HG02885 (cell line): ENCODE data around the gene RETN.
A peak's percentile ranks its signal among the peaks of the same experiment; 100 is the strongest.

Experiments used
- ATAC-seq: cut with Tn5 transposase; IDR thresholded peaks from one replicate; pipeline ENCODE4 v1.9.1; 2021; ENCODE audit warnings: mild to moderate bottlenecking; ENCODE audit not compliant: unreplicated experiment, poor library complexity

RETN gene

DNA sequence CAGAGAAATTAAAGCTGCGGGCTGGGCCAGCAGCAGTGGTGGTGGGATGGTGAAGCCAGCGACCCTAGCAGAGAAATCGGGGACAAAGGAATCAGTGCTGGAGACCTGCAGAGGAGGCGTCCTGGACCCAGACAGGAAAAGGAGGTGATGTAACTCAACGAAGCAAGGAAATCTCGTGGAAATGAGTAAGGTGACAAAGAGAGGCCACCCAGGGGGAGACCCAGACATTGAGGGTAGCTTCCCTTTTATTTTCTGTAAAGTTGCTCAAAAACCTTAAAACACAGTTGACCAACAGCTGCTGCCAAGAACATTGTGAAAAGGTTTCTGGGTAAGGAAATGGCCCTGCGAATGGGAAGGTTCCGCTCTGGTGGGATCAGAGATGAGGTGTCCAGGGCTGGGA lies 13.3 kb upstream of the RETN start:
- no peak for ATAC-seq

DNA sequence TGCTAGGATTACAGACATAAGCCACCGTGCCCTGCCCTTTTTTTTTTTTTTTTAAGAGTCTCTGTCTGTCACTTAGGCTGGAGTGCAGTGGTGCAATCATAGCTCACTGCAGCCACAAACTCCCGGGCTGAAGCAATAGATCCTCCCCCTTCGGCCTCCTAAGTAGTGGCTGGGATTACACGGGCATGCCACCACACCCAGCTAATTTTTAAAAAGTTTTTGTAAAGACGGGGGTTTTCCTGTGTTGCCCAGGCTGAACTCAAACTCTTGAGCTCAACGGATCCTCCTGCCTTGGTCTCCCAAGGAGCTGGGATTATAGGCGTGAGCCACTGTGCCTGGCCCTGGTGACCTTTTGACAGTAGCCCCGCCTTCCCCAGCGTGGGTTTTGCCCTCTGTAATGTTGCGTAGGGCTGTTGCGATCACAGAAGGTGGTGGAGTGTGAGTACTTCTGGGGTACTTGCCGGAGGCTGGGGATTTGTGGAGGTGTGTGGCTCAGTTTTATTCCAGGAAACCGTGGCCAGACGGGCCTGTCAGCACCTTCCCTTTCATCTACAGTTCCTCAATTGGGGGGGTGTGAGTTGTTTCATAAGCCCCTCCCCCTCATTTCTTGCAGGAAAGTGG lies 11.6 kb upstream of the RETN start:
- no peak for ATAC-seq

DNA sequence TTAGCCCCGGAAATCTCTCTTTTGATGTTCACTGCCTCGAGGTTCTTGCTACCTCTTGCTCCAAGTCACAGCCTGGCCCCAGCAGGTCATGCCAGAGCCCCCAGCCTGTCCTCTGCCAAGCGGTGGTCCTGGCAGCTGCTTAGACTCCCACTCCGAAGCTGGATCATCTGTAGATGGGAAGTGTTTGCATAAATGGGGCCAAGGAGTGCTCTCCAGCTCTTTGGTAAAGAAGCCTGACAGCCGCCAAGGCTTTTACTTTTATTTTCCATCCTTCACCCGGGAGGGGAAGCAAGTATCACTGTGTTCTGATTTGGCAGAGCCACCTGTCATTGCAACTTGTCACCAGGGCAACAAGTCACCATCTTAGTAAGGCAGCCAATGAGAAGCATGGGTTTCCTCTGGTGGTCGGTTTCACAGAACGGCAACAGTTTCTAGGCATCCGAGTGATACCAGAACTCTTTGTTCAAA lies 10.6 kb upstream of the RETN start:
- no peak for ATAC-seq

DNA sequence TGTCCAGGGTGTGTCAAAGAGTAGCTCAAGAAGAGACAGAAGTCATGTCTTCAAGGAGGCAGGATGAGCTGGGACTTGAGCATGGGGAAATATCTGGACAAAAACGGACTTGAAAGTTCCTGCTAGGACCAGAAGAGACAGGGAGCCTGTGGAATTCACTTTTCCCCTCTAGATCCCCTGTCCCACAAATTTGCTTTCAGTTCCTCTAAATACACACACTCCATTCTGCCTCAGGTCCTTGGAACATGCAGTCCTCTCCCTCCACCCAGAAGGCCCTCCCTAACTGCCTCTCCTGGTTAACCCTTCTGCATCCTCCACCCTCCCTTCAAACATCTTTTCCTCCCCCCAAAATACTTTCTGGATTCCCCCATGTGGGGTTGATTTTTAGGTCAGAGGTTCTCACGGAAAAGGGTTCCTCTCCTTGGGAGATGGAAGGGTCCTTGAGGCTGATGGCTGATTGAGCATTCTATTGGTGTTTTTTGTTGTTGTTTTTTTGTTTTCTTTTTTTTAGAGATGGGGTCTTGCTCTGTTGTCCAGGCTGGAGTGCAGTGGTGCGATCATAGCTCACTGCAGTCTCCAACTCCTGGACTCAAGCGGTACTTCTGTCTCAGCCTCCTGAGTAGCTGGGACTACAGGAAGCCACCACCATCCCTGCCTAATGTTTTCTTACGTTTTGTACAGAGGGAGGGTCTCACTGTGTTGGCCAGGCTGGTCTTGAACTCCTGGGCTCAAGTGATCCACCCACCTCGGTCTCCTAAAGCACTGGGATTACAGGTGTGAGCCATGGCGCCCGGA lies 6.9 kb upstream of the RETN start:
- ATAC-seq, result no peak

DNA sequence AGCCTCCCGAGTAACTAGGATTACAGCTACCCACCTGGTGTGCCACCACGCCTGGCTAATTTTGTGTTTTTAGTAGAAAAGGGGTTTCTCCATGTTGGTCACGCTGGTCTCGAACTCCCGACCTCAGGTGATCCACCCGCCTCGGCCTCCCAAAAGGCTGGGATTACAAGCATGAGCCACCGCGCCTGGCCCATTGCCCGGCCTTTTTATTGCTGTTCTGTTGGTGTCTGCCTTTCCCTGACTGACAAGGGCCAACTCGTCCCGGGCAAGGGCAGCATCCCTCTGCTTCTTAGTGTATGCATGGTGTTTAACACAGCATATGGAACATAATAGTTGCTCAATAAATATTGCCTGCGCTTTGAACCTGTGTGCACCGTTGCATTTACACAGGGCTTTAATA lies 6.2 kb upstream of the RETN start:
- no peak for ATAC-seq

DNA sequence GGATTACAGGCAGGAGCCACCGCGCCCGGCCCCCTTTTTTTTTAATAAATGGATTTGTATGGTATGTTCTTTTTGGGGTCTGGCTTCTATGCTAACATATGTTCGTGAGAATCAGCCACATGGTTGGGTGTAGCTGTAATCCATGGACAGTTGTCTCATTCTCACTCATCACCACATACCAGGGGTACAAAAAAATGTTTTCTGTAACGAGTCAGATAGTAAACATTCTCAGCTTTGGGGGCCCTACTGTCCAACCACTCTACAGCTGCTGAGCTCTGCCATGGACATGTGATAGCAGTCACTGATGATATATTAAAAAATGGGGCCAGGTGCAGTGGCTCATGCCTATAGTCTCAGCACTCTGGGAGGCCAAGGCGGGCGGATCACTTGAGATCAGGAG lies 5.1 kb upstream of the RETN start:
- ATAC-seq, result no peak

DNA sequence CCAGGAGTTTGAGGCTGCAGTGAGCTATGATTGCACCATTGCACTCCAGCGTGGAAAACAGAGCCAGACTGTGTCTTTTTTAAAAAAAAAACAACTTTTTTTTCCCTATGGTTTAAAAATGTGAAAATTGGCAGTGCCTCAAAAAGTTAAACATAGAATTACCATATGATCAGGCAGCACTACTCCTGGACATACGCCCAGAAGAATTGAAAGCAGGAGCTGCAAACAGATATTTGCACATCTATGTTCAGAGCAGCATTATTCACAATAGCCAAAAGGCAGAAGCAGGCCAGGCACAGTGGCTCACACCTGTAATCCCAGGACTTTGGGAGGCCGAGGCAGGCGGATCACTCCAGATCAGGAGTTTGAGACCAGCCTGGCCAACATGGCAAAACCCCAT lies 3.8 kb upstream of the RETN start:
- no peak for ATAC-seq

DNA sequence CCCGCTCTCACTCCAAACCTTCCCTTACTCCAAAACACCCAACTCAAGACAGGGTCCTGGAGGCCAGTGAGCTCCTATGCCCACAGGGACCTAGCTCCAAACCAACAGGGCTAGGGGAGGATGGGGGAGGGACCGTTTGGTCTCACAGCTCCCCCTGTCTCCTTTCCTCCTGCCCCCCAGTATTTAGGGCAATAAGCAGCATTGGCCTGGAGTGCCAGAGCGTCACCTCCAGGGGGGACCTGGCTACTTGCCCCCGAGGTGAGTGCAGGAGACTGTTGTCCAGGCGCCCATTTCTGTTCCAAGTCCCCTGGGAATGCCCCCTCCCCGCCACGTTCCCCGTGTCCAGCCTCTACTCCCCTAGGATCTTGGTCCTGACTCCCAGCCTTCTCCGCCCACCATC lies 792 bp downstream of the RETN start:
- no peak for ATAC-seq

DNA sequence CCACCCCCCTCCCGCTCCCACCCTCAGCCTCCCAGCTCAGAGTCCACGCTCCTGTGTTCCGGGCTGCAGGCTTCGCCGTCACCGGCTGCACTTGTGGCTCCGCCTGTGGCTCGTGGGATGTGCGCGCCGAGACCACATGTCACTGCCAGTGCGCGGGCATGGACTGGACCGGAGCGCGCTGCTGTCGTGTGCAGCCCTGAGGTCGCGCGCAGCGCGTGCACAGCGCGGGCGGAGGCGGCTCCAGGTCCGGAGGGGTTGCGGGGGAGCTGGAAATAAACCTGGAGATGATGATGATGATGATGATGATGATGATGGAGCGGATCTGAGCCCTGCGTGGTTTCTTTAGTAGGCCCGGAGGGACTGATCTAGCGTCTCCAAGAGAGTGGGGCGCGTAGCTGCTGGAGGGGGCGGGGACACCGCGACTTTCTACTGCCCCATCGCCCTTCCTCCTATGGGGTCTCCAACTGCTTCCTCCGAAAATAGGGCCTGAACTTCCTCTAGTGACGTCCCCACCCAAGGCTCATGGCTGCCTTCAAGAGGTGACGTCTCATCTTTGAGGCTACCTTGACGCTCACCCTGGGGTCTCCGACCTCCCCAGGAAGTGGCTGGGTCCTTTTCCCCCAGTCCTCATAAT lies 1.4 kb downstream of the RETN start:
- no peak for ATAC-seq

DNA sequence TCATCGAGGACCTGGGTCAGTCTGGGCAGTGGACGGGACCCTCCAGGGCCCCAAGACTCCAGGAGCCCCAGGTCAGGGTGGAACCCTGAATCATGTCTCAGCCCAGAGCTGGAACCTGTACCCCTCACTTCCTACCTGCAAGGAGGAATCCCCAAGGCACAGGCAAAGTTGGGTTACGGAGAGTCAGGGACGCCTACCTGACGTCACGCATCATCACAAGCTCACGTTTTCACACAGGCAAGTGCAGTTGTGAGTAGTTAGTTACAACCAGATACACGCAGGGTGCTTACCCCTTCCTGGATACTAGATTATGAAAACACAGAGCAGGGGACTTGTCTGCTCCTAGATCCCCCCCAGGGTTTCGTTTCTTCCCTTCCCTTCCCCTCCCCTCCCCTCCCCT lies 1.9 kb downstream of the RETN start:
- no peak for ATAC-seq

DNA sequence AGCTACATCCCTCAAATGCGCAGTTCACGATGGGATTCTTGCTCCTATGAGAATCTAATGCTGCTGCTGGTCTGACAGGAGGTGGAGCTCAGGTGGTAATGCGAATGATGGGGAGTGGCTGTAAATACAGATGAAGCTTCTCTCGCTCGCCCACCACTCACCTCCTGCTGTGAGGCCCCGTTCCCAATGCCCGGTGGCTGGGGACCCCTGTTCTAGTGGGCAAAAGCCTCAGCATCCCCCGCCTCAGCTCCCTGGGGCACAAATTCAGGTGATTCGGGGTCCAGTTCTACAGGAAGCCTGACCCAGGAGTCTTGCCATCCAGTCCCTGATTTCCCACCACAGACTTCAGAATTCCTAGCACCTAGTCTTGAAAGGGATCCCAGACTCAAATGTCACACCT lies 3.7 kb downstream of the RETN start:
- ATAC-seq, result no peak

DNA sequence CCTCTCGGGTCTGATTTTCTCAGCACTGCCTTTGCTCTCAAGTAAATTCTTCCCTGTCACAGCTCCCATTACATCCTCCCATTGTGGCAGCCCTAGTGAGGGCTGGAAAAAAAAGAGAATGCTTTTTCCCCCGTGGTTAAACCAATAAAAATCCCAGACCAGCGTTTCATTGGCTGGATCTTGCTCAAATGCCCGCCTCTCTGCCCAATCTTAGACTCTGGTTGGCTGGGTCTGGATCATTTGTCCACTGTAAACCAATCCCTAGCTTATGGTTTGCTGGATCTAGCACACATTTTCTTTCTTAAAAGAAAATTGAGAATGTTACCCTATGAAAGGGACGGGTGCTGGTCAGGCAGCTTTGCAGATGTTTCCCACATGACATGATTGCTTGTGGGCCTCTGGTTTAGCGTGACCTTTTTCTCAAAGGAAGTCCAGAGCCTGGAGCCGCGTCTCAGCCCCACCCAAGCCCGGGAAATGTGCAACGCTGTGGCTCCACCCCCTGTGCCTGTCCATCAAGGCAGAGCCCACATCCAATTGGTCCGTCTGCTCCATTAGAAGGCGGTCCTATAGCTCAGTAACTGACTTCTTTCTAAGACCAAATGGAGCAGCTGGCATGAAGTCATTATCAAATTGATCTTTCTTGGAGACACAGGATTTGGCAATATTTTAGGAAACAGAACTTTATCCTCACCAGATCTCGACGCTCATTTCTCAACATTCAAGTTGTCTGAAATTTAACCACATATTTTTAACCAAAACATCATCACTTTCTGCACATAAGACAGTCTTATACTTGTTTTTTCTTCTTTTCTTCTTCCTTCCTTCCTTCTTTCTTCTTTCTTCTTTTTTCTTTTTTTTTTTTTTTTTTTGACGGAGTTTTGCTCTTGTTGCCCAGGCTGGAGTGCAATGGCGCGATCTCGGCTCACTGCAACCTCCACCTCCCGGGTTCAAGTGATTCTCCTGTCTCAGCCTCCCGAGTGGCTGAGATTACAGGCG lies 5.5 kb downstream of the RETN start:
- no peak for ATAC-seq

DNA sequence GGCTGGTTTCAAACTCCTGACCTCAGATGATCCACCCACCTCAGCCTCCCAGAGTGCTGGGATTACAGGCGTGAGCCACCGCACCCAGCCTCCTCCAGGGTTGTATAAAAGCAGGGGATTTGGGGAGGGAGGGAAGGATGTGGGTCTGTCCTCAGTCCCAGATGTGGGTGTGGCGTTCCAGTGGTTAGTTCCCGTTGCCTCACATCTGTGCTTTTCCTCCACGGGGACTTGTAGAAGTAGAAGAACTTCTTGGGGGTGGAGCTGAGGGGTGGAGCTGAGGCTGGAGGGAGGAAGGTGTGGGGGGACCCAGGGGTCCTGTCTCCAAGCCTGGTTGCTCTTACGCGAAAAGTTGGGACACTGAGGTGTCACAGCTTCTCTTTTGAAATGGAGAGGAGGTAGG lies 7.5 kb downstream of the RETN start:
- ATAC-seq, result no peak

DNA sequence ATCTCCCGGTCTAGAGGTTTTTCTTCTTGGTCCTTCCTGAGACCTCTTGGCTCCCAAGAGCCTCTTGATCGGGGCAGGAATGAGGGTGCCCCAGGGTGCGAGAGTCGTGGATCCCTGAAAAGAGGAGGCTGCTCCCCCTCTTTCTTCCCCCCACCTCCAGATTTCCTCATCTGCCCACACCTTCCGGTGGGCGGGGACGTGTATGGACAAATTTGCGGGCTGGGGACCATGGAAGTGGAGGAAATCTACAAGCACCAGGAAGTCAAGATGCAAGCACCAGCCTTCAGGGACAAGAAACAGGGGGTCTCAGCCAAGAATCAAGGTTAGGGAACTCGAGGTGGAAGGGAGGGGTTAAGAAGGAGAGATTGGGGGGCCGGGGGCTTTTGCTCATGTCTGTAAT lies 8.0 kb downstream of the RETN start, which contains the start of gene MCEMP1:
Gene MCEMP1 (plus strand): TSS at position 237 of the 400 bp plus-strand sequence. CDS start 31 bp downstream, at position 268.
- no peak for ATAC-seq

DNA sequence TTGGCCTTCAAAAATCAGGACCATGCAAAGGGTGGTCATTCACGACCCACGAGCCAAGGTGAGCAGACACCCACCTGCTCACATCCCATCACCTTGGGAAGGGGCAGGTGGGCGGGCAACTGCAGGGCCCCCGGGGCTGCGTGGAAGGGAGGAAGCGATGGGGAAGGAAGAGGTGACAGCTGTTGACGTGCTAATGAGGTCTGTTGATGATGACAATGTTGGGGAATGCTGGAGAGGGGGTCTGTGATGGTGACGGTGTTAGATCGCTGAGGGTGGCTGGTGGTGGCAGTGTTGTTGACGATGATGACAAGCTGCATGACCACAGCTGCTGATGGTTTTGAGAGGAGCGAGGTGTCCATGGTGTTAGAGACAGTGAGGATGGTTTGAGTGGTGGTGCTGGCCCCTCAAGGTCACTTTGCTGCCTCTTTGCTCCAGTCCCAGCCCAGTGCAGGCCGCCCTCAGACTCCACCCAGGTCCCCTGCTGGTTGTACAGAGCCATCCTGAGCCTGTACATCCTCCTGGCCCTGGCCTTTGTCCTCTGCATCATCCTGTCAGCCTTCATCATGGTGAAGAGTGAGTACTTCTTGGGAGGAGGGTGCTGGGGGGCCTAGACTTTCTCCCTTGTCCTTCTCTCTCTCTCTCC lies 8.9 kb downstream of the RETN start:
- ATAC-seq, result no peak

DNA sequence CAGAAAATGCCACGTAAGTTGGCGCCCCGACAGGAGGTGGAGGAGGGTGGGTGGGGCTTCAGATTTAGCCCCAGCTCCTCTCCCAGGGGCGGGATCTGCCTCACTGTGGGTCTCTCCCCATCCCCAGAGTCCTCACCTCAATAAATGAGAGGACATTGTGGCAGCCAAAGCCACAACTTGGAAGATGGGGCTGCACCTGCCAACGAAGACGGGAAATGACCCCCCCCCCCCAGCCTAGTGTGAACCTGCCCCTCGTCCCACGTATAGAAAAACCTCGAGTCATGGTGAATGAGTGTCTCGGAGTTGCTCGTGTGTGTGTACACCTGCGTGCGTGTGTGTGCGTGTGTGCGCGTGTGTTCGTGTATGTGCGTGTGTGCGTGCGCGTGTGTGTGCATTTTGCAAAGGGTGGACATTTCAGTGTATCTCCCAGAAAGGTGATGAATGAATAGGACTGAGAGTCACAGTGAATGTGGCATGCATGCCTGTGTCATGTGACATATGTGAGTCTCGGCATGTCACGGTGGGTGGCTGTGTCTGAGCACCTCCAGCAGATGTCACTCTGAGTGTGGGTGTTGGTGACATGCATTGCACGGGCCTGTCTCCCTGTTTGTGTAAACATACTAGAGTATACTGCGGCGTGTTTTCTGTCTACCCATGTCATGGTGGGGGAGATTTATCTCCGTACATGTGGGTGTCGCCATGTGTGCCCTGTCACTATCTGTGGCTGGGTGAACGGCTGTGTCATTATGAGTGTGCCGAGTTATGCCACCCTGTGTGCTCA lies 10.3 kb downstream of the RETN start:
- ATAC-seq, result peak; percentile 58

DNA sequence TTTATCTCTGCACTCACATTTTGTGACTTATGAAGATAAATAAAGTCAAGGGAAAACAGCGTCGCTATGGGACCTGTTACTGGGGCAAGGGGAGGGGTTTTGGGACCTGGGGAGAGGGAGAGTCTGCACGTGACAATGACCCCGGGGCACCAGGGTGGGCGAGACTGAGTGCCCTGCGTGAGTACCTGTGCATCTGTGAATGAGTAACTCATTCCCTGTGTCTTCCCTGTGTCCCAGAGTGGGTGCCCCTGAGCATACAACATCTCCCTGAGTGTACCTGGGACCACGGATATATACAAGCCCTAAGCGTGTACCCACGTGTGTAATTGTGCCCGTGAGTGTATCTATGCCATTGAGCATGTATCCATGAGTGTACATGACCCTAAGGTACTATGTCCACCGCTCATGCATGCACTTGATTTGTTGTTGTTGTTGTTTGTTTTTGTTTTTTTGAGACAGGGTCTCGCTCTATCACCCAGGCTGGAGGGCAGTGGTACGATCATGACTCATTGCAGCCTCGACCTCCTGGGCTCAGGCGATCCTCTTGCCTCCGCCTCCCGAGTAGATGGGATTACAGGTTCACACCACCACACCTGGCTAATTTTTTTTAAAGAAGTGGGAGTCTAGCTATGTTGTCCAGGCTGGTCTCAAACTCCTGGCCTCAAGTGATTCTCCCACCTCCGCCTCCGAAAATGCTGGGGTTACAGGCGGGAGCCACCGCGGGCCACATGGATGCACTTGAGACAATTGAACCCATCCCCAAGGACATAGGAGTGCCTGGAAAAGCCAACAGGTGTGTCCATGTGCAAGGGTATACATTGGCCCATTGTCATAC lies 11.1 kb downstream of the RETN start:
- ATAC-seq, result no peak
